HCT116 (cell line): ENCODE measurements around the gene ARID2. TPM values are rescaled to one million over a fixed set of nuclear protein-coding genes. Genes with fewer than 3 reads are reported as not detected.

Experiments used
- ATAC-seq: fragments of 200-7000 bp; cut with Tn5 transposase; 2 replicates; pipeline ENCODE4 v1.9.1; 2020; ENCODE audit warnings: mild to moderate bottlenecking, moderate library complexity
- BruUV-seq: library from RNA; stranded (reverse); fragments of 400-500 nt; replicated peaks from 2 replicates; lab custom pipeline; 2021; lab: Mats Ljungman, UMichigan
- CTCF ChIA-PET: fragments of 300-600 bp; sonication (Branson Sonifier 250); formaldehyde crosslinking; loops from one replicate; lab custom pipeline; 2021; ENCODE audit warnings: antibody characterized with exemption; lab: Charles Lee
- POLR2A ChIA-PET: fragments of 300-600, 350-600 bp; sonication (Branson Sonifier 250); formaldehyde crosslinking; loops from one replicate; lab custom pipeline; 2021; ENCODE audit warnings: antibody characterized with exemption; lab: Charles Lee
- RAD21 ChIA-PET, 2 experiments: fragments of 300-600 bp; sonication (Branson Sonifier 250); formaldehyde crosslinking; loops; one replicate each; lab custom pipeline; 2023; ENCODE audit warnings: low total read pairs in 2 of 2; ENCODE audit not compliant: uncharacterized antibody in 2 of 2, unreplicated experiment in 2 of 2, low non-redundant PET in 1 of 2; lab: Charles Lee
- DNase-seq: peaks from one replicate; pipeline ENCODE4 v3.0.0-alpha.2; 2010; ENCODE audit warnings: low read depth, low spot score
- H2AFZ ChIP-seq: fragments of 200-600 bp; shearing (Covaris generic), sonication (generic); 2 replicates; pipeline ENCODE4 v1.6.1; 2017; ENCODE audit warnings: low read depth, mixed run types, mixed read lengths, antibody characterized with exemption, low read length; ENCODE audit not compliant: poor library complexity, severe bottlenecking
- H3K27ac ChIP-seq: 2 replicates; pipeline ENCODE4 v1.5.1; 2012; ENCODE audit warnings: low read depth, low read length
- H3K27me3 ChIP-seq: fragments of 200-600 bp; sonication (generic); 2 replicates; pipeline ENCODE4 v1.6.1; 2016; ENCODE audit warnings: mixed run types, low read length, mixed read lengths; ENCODE audit not compliant: insufficient read depth
- H3K36me3 ChIP-seq, 2 experiments: fragments of 200-500 bp in 1 of 2; fragments of 200-600 bp in 1 of 2; sonication (Bioruptor generic) in 1 of 2; sonication (generic) in 1 of 2; 2 replicates each; pipeline versions ENCODE4 v1.5.1 to v1.6.1; 2014 to 2016; ENCODE audit warnings: low read length in 2 of 2, inconsistent platforms in 1 of 2, mixed read lengths in 1 of 2, mixed run types in 1 of 2; ENCODE audit not compliant: insufficient read depth in 2 of 2, control insufficient read depth in 1 of 2
- H3K4me1 ChIP-seq, 2 experiments: fragments of 200-600 bp in 1 of 2; sonication (generic) in 1 of 2; 2 replicates each; pipeline versions ENCODE4 v1.5.1 to v1.6.1; 2012 to 2017; ENCODE audit warnings: low read length in 2 of 2, inconsistent platforms in 1 of 2, mild to moderate bottlenecking in 1 of 2, mixed read lengths in 1 of 2, mixed run types in 1 of 2, moderate library complexity in 1 of 2; ENCODE audit not compliant: insufficient read depth in 2 of 2, control insufficient read depth in 1 of 2
- H3K4me2 ChIP-seq: fragments of 200-600 bp; sonication (generic); 2 replicates; pipeline ENCODE4 v1.6.1; 2017; ENCODE audit warnings: mixed run types, low read length, mixed read lengths
- H3K4me3 ChIP-seq, 2 experiments: fragments of 200-600 bp in 1 of 2; sonication (generic) in 1 of 2; replicated peaks in 1 of 2; 2 replicates each; pipeline ENCODE4 v1.5.1; 2011 to 2016; ENCODE audit warnings: low read length in 2 of 2, control low read depth in 1 of 2, low read depth in 1 of 2, mild to moderate bottlenecking in 1 of 2, mixed read lengths in 1 of 2, mixed run types in 1 of 2
- H3K79me2 ChIP-seq: fragments of 200-600 bp; sonication (generic); 2 replicates; pipeline ENCODE4 v1.6.1; 2017; ENCODE audit warnings: mild to moderate bottlenecking, mixed run types, low read length, moderate library complexity, mixed read lengths; ENCODE audit not compliant: insufficient read depth
- H3K9ac ChIP-seq: fragments of 200-600 bp; sonication (generic); 2 replicates; pipeline ENCODE4 v1.6.1; 2016; ENCODE audit warnings: low read length, mixed read lengths
- H3K9me2 ChIP-seq: fragments of 200-600 bp; sonication (generic), shearing (Covaris generic); 2 replicates; pipeline ENCODE4 v1.6.1; 2017; ENCODE audit warnings: mixed run types, mild to moderate bottlenecking, moderate library complexity; ENCODE audit not compliant: insufficient read depth
- H3K9me3 ChIP-seq, 2 experiments: fragments of 200-500 bp in 1 of 2; fragments of 200-600 bp in 1 of 2; sonication (Bioruptor generic) in 1 of 2; sonication (generic) in 1 of 2; 2 replicates each; pipeline ENCODE4 v1.6.1; 2014 to 2017; ENCODE audit warnings: low read length in 2 of 2, mixed read lengths in 2 of 2, inconsistent platforms in 1 of 2, low read depth in 1 of 2, mild to moderate bottlenecking in 1 of 2, mixed run types in 1 of 2, moderate library complexity in 1 of 2; ENCODE audit not compliant: control insufficient read depth in 1 of 2, insufficient read depth in 1 of 2
- H4K20me1 ChIP-seq: fragments of 200-600 bp; sonication (generic), shearing (Covaris generic); 2 replicates; pipeline ENCODE4 v1.6.1; 2017; ENCODE audit warnings: mixed run types, mild to moderate bottlenecking, moderate library complexity; ENCODE audit not compliant: insufficient read depth
- ATF3 ChIP-seq: IDR thresholded peaks from 2 replicates; pipeline ENCODE4 v1.6.1; 2012
- CEBPB ChIP-seq: IDR thresholded peaks from 2 replicates; pipeline ENCODE4 v1.6.1; 2012; ENCODE audit warnings: low read depth
- ELF1 ChIP-seq: IDR thresholded peaks from 2 replicates; pipeline ENCODE4 v1.6.1; 2012; ENCODE audit warnings: low read depth, borderline replicate concordance
- EZH2phosphoT487 ChIP-seq: fragments of 200-600 bp; IDR thresholded peaks from 2 replicates; pipeline ENCODE4 v1.6.1; 2018; ENCODE audit warnings: antibody characterized with exemption, borderline replicate concordance
- FOSL1 ChIP-seq: IDR thresholded peaks from 2 replicates; pipeline ENCODE4 v1.6.1; 2012; ENCODE audit warnings: low read depth
- JUND ChIP-seq: IDR thresholded peaks from 2 replicates; pipeline ENCODE4 v1.6.1; 2012
- POLR2A ChIP-seq: IDR thresholded peaks from 2 replicates; pipeline ENCODE4 v1.7.0; 2011; ENCODE audit warnings: borderline replicate concordance; ENCODE audit not compliant: insufficient read depth, insufficient read length; ENCODE audit errors: extremely low read depth
- RAD21 ChIP-seq: IDR thresholded peaks from 2 replicates; pipeline ENCODE4 v1.6.1; 2012; ENCODE audit warnings: low read depth, mild to moderate bottlenecking
- SIN3A ChIP-seq: IDR thresholded peaks from 2 replicates; pipeline ENCODE4 v1.6.1; 2012; ENCODE audit warnings: low read depth
- SP1 ChIP-seq: IDR thresholded peaks from 2 replicates; pipeline ENCODE4 v1.6.1; 2012; ENCODE audit warnings: low read depth
- YY1 ChIP-seq: IDR thresholded peaks from 2 replicates; pipeline ENCODE4 v1.6.1; 2011; ENCODE audit warnings: low read length, low read depth, moderate library complexity, mild to moderate bottlenecking; ENCODE audit not compliant: insufficient replicate concordance; ENCODE audit errors: extremely low read depth
- ZBTB33 ChIP-seq: IDR thresholded peaks from 2 replicates; pipeline ENCODE4 v1.6.1; 2011; ENCODE audit warnings: mild to moderate bottlenecking, low read length, moderate library complexity; ENCODE audit not compliant: insufficient replicate concordance; ENCODE audit errors: extremely low read depth
- ZFX ChIP-seq: fragments of 450-650 bp; IDR thresholded peaks from 2 replicates; pipeline ENCODE4 v1.6.1; 2017
- ZNF274 ChIP-seq: fragments of 200-500 bp; sonication (Bioruptor generic); IDR thresholded peaks from 2 replicates; pipeline ENCODE4 v1.6.1; 2014; ENCODE audit warnings: mild to moderate bottlenecking, low read depth, low read length, inconsistent platforms
- intact Hi-C: fragments of 100-400 bp; cut with micrococcal nuclease; formaldehyde crosslinking; loops from 2 replicates; pipeline ENCODE4 v1.10.0; 2022
- total RNA-seq: library from RNA; stranded (reverse); gene quantifications from one replicate; pipeline ENCODE4 v1.2.1, GENCODE V29; 2021; ENCODE audit not compliant: unreplicated experiment
- TF ChIP-seq, protein P1 (sequence below): IDR thresholded peaks from 2 replicates; pipeline ENCODE4 v1.6.1; 2012
- TF ChIP-seq, protein P2 (sequence below): IDR thresholded peaks from 2 replicates; pipeline ENCODE4 v1.6.1; 2012; ENCODE audit warnings: low read depth

The ARID2 gene
- total RNA-seq, 1 experiment from 2014 or later, result 30.5 TPM

DNA sequence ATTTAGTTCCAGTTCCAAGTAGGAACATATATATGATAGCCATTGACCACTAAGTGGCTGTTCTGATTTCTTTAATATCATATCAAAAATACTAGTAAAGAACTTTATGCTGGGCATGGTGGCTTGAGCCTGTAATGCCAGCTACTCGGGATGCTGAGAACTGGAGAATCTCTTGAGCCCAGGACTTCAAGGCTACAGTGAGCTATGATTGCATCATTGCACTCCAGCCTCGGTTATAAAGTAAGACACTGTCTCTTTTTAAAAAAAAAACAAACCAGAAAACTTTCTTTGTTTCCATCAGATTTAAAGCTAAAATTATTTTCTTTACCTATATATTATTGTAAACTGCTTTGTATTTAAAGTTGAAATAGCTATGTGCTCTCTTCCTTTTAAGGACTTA is 133.8 kb downstream of the ARID2 start:
- ATAC-seq (no peak), DNase-seq (no peak)
- no peaks in the 10 kb centered on the region for H3K9me2 ChIP-seq
- H3K4me2 ChIP-seq, result no peak overlapping the region
- peaks cover 0 to 8% of the 10 kb centered on the region in 2 experiments; a peak in 2 of 4 replicates for H3K36me3 ChIP-seq
- no peak overlapping the region for H3K27ac ChIP-seq
- BruUV-seq, result no TSS peak
- H3K4me3 ChIP-seq, result no peak overlapping the region
- ChIA-PET RAD21 (no interaction called here), CTCF (no interaction called here), POLR2A (no interaction called here)
- intact Hi-C loops, result no loop called here
- no peaks in the 10 kb centered on the region for H3K9me3 ChIP-seq
- TF ChIP-seq ATF3, result no peak
- no peak for TF ChIP-seq POLR2A
- TF ChIP-seq SP1, result no peak
- TF ChIP-seq FOSL1, result no peak
- no peak for TF ChIP-seq SIN3A
- TF ChIP-seq, protein P1, sequence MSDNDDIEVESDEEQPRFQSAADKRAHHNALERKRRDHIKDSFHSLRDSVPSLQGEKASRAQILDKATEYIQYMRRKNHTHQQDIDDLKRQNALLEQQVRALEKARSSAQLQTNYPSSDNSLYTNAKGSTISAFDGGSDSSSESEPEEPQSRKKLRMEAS, result no peak
- no peak for TF ChIP-seq ZFX
- TF ChIP-seq, protein P2, sequence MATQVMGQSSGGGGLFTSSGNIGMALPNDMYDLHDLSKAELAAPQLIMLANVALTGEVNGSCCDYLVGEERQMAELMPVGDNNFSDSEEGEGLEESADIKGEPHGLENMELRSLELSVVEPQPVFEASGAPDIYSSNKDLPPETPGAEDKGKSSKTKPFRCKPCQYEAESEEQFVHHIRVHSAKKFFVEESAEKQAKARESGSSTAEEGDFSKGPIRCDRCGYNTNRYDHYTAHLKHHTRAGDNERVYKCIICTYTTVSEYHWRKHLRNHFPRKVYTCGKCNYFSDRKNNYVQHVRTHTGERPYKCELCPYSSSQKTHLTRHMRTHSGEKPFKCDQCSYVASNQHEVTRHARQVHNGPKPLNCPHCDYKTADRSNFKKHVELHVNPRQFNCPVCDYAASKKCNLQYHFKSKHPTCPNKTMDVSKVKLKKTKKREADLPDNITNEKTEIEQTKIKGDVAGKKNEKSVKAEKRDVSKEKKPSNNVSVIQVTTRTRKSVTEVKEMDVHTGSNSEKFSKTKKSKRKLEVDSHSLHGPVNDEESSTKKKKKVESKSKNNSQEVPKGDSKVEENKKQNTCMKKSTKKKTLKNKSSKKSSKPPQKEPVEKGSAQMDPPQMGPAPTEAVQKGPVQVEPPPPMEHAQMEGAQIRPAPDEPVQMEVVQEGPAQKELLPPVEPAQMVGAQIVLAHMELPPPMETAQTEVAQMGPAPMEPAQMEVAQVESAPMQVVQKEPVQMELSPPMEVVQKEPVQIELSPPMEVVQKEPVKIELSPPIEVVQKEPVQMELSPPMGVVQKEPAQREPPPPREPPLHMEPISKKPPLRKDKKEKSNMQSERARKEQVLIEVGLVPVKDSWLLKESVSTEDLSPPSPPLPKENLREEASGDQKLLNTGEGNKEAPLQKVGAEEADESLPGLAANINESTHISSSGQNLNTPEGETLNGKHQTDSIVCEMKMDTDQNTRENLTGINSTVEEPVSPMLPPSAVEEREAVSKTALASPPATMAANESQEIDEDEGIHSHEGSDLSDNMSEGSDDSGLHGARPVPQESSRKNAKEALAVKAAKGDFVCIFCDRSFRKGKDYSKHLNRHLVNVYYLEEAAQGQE, result no peak
- TF ChIP-seq YY1, result no peak
- TF ChIP-seq JUND, result no peak
- TF ChIP-seq ZNF274, result no peak
- TF ChIP-seq CEBPB, result no peak
- no peak for TF ChIP-seq RAD21
- no peak for TF ChIP-seq ZBTB33
- TF ChIP-seq EZH2phosphoT487, result no peak
- TF ChIP-seq ELF1, result no peak
- H3K79me2 ChIP-seq, result no peaks in the 10 kb centered on the region; the same call in none of the 2 replicates
- H4K20me1 ChIP-seq, result no peaks in the 10 kb centered on the region
- H3K9ac ChIP-seq, result no peak overlapping the region
- no peaks in the 10 kb centered on the region for H3K27me3 ChIP-seq
- no peaks in the 10 kb centered on the region for H3K4me1 ChIP-seq
- no peak overlapping the region for H2AFZ ChIP-seq
